HepG2 (cell line): ENCODE results near the gene ZBTB45.

Experiments used
- ATF3 ChIP-seq: sonication (generic); formaldehyde crosslinking; IDR thresholded peaks from 2 replicates; pipeline ENCODE4 v1.4.0; 2020; ENCODE audit warnings: missing genetic modification reagents
- CCAR2 ChIP-seq: fragments of 200-400 bp; formaldehyde crosslinking; optimal IDR thresholded peaks from 2 replicates; pipeline ENCODE3; 2018; ENCODE audit warnings: low read depth, mild to moderate bottlenecking, low read length, moderate library complexity
- CENPX ChIP-seq: sonication (generic); formaldehyde crosslinking; IDR thresholded peaks from 2 replicates; pipeline ENCODE4 v1.9.0; 2021; ENCODE audit warnings: mild to moderate bottlenecking, missing genetic modification reagents, moderate library complexity
- NFE2 ChIP-seq: sonication (generic); formaldehyde crosslinking; IDR thresholded peaks from 2 replicates; pipeline ENCODE4 v1.4.0; 2020; ENCODE audit warnings: missing genetic modification reagents
- POLR2A ChIP-seq, 2 experiments: IDR thresholded peaks; 2 replicates each; pipeline ENCODE4 v1.6.1; 2011; ENCODE audit warnings: low read depth in 2 of 2, low read length in 2 of 2, mild to moderate bottlenecking in 1 of 2, moderate library complexity in 1 of 2; ENCODE audit not compliant: insufficient read depth in 1 of 2
- RFX5 ChIP-seq: IDR thresholded peaks from 2 replicates; pipeline ENCODE4 v1.6.1; 2011; ENCODE audit warnings: low read depth, low read length, improper control_type of control experiment
- SATB2 ChIP-seq: sonication (generic); formaldehyde crosslinking; IDR thresholded peaks from 2 replicates; pipeline ENCODE4 v1.5.0; 2020; ENCODE audit warnings: missing genetic modification reagents
- TAF1 ChIP-seq: sonication (generic); formaldehyde crosslinking; IDR thresholded peaks from 2 replicates; pipeline ENCODE4 v1.4.0; 2020; ENCODE audit warnings: missing genetic modification reagents
- ZBTB4 ChIP-seq: sonication (generic); formaldehyde crosslinking; IDR thresholded peaks from 2 replicates; pipeline ENCODE4 v1.4.0; 2020; ENCODE audit warnings: missing genetic modification reagents, mild to moderate bottlenecking, borderline replicate concordance
- ZMYM3 ChIP-seq: sonication (generic); formaldehyde crosslinking; IDR thresholded peaks from 2 replicates; pipeline ENCODE4 v1.5.1; 2020; ENCODE audit warnings: mild to moderate bottlenecking, missing genetic modification reagents
- ZNF720 ChIP-seq: sonication (generic); formaldehyde crosslinking; IDR thresholded peaks from 2 replicates; pipeline ENCODE4 v1.4.0; 2020; ENCODE audit warnings: missing genetic modification reagents
- ZNF747 ChIP-seq: sonication (generic); formaldehyde crosslinking; IDR thresholded peaks from 2 replicates; pipeline ENCODE4 v1.8.1; 2023; ENCODE audit warnings: missing genetic modification reagents, mild to moderate bottlenecking, borderline replicate concordance

DNA sequence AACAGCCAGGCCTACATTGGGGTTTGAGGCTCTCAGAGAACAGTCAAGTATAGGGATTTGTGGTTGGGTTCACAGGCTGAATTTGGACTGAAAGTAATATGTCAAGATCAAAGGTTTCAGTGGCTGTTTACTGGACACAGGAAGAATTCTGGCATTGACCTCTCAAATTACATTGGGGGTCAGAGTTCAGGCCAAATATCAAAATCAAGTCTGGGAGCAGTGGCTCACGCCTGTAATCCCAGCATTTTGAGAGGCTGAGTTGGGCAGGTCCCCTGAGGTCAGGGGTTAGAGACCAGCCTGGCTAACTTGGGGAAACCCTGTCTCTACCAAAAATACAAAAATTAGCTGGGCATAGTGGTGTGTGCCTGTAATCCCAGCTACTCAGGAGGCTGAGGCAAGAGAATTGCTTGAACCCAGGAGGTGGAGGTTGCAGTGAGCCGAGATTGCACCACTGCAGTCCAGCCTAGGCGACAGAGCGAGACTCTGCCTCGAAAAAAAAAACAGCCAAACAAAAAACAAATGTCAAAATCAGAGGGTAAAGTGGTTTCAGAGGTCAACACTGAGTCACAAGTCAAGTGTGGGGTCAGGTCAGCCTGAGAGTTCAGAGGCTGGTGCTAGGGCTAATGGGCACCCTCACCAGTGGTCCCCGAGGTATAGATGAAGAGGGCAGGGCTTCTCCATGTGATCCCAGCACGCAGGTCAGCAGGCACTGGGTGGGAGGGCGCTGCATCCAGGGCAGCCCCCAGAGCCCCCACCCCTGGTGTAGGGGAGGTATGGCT, 9.3 kb downstream of the ZBTB45 start:
- TF ChIP-seq ZNF747 (CRISPR knock-in tag) = no peak
- TF ChIP-seq NFE2 (CRISPR knock-in tag) = no peak
- TF ChIP-seq CENPX = no peak
- TF ChIP-seq SATB2 = no peak
- TF ChIP-seq ZMYM3 (CRISPR knock-in tag) = no peak
- TF ChIP-seq POLR2A (IDR thresholded peaks at IDR 0.05; ENCODE audit: insufficient read depth in 1 of 2, low read depth in 2 of 2, low read length in 2 of 2) = no peak
- TF ChIP-seq ZBTB4 (CRISPR knock-in tag) = no peak
- TF ChIP-seq TAF1 (CRISPR knock-in tag) = no peak
- no peak for TF ChIP-seq ATF3 (CRISPR knock-in tag)
- no peak for TF ChIP-seq ZNF720
- TF ChIP-seq CCAR2 = no peak
- TF ChIP-seq RFX5 = no peak
